Stomach (tissue), 19 donors: ENCODE results near the gene OR4K2. TPM values are rescaled to one million over a fixed set of nuclear protein-coding genes. Genes with fewer than 3 reads are reported as not detected.
"Not testable (repeated sequence)": the region's sequence is repeated elsewhere in the genome, so short reads cannot be mapped to it uniquely, and the experiment has no call there.

Experiments used
- DNase-seq, 2 donors: peaks; one replicate each; pipeline versions ENCODE4 v3.0.0 to v3.0.0-alpha.2; 2013 to 2019
- H3K27ac ChIP-seq, 5 donors: fragments of 200-600 bp in 4 of 5; sonication (generic) in 4 of 5; one replicate each; pipeline ENCODE4 v1.5.1; 2013 to 2019; ENCODE audit warnings: mild to moderate bottlenecking in 1 of 5, moderate library complexity in 1 of 5
- H3K27me3 ChIP-seq, 3 donors: fragments of 200-600 bp; sonication (generic); one replicate each; pipeline ENCODE4 v1.5.1; 2017 to 2019; ENCODE audit warnings: mixed run types in 1 of 3
- H3K36me3 ChIP-seq, 4 donors: fragments of 200-600 bp; sonication (generic); 1 replicate in 3 of 4; 2 replicates in 1 of 4; pipeline ENCODE4 v1.5.1; 2016 to 2019
- H3K4me1 ChIP-seq, 4 donors: fragments of 200-600 bp; sonication (generic); one replicate each; pipeline ENCODE4 v1.5.1; 2016 to 2019
- H3K4me3 ChIP-seq, 4 donors: fragments of 200-600 bp; sonication (generic) in 3 of 4; one replicate each; pipeline ENCODE4 v1.5.1; 2016 to 2019; ENCODE audit warnings: mild to moderate bottlenecking in 1 of 4
- H3K9me3 ChIP-seq, 4 donors: fragments of 200-600 bp; sonication (generic); one replicate each; pipeline ENCODE4 v1.5.1; 2016 to 2019
- CTCF ChIP-seq, 7 experiments: fragments of 450-650 bp in 4 of 7; fragments of 200-600 bp in 3 of 7; sonication (generic) in 3 of 7; IDR thresholded peaks; one replicate each; pipeline ENCODE4 v1.5.1; 2016 to 2019; ENCODE audit warnings: antibody characterized with exemption in 7 of 7, control low read depth in 2 of 7, mild to moderate bottlenecking in 1 of 7
- EP300 ChIP-seq: sonication (generic); formaldehyde crosslinking; IDR thresholded peaks from one replicate; pipeline ENCODE4 v1.6.1; 2017; ENCODE audit warnings: antibody characterized with exemption
- POLR2A ChIP-seq, 4 donors: fragments of 450-650 bp; IDR thresholded peaks; one replicate each; pipeline ENCODE4 v1.6.1; 2016; ENCODE audit warnings: antibody characterized with exemption in 4 of 4, control low read depth in 2 of 4, mild to moderate bottlenecking in 1 of 4, moderate library complexity in 1 of 4
- POLR2AphosphoS5 ChIP-seq, 3 donors: sonication (generic); formaldehyde crosslinking; IDR thresholded peaks; one replicate each; pipeline ENCODE4 v1.6.1; 2016; ENCODE audit warnings: antibody characterized with exemption in 3 of 3
- WGBS, 5 donors: extraction: QIAGEN DNeasy Blood & Tissue Kit in 3 of 5; methylation state at CpG; one replicate each; pipeline versions ENCODE4 v1.1.5 to v1.1.7; 2013 to 2018; 5-methylcytosine and 5-hydroxymethylcytosine counted together
- intact Hi-C: fragments of 100-400 bp; cut with DNase I; formaldehyde crosslinking; loops from one replicate; pipeline ENCODE4 v1.15.1; 2023; ENCODE audit warnings: low total_unique reads
- long read RNA-seq, 10 donors: transcript quantifications; one replicate each; lab custom pipeline, GENCODE V29; 2026
- polyA plus RNA-seq, 3 donors: library from polyadenylated mRNA; stranded (reverse); fragments of 200-250 nt; gene quantifications; one replicate each; pipeline ENCODE4 v1.2.3, GENCODE V29; 2013
- total RNA-seq, 5 donors: library from RNA; depleted of rRNA; stranded (reverse); fragments of >200 nt; gene quantifications; one replicate each; pipeline versions ENCODE4 v1.1.0 to v1.2.3, GENCODE V29; 2014 to 2016
- donor health status: healthy with polysubstance abuse.
- donor health status: Bipolar disorder and iron deficiency.
- donor health status: healthy.

Gene OR4K2
- total RNA-seq (under 1 TPM in 1 of 5 donors, not detected in 4; under 0.01 TPM), polyA plus RNA-seq (not detected)
- long read RNA-seq, donor 1, partial matches to known transcripts = 0 of 1 reads
- long read RNA-seq, donor 1, other reads (novel, unspliced or antisense) = 0 of 1 reads
- long read RNA-seq, donor 2 = 0 reads
- long read RNA-seq, donor 3 = 0 reads
- long read RNA-seq, donor 4 = 0 reads
- long read RNA-seq, donor 5, partial matches to known transcripts = 0 of 2 reads
- long read RNA-seq, donor 5, other reads (novel, unspliced or antisense) = 0 of 2 reads
- long read RNA-seq, donor 6 = 0 reads
- long read RNA-seq, donor 7, partial matches to known transcripts = 0 of 1 reads
- long read RNA-seq, donor 7, other reads (novel, unspliced or antisense) = 0 of 1 reads
- long read RNA-seq, donor 8 = 0 reads
- long read RNA-seq, donor 9, partial matches to known transcripts = 0 of 4 reads
- long read RNA-seq, donor 9, other reads (novel, unspliced or antisense) = 0 of 4 reads
- long read RNA-seq, donor 10 = 0 reads

- H3K4me1 ChIP-seq = no peaks in the 10 kb centered on the region
- H3K27ac ChIP-seq = no peak within 1 kb of the TSS
- DNase-seq = no peak
- no peaks in the 10 kb centered on the region for H3K9me3 ChIP-seq
- no peak within 1 kb of the TSS for H3K4me3 ChIP-seq
- no peaks in the 10 kb centered on the region for H3K27me3 ChIP-seq
- 46 to 62% (median 51%) methylated on average over 2 of the region's 2 CpGs for WGBS, 5 donors
- intact Hi-C loops = no loop called here
- TF ChIP-seq CTCF (IDR thresholded peaks at IDR 0.05) (no peak), EP300 (no peak), POLR2AphosphoS5 (IDR thresholded peaks at IDR 0.05) (no peak), POLR2A (IDR thresholded peaks at IDR 0.05) (no peak)
- no peaks in the 10 kb centered on the region for H3K36me3 ChIP-seq
Measured at GRCh38 chr14:19874842-19875241, at the start of gene OR4K2. TSS of gene OR4K2 (plus strand) at chr14:19875142. CDS start at chr14:19876268, 1,126 bp downstream.

DNA sequence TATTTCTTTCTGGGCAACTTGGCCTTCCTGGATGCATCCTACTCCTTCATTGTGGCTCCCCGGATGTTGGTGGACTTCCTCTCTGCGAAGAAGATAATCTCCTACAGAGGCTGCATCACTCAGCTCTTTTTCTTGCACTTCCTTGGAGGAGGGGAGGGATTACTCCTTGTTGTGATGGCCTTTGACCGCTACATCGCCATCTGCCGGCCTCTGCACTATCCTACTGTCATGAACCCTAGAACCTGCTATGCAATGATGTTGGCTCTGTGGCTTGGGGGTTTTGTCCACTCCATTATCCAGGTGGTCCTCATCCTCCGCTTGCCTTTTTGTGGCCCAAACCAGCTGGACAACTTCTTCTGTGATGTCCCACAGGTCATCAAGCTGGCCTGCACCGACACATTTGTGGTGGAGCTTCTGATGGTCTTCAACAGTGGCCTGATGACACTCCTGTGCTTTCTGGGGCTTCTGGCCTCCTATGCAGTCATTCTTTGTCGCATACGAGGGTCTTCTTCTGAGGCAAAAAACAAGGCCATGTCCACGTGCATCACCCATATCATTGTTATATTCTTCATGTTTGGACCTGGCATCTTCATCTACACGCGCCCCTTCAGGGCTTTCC is 47.2 kb upstream of the OR4K2 start:
- H3K4me1 ChIP-seq, H3K9me3 ChIP-seq, DNase-seq, H3K27me3 ChIP-seq, H3K36me3 ChIP-seq, H3K4me3 ChIP-seq, H3K27ac ChIP-seq, intact Hi-C loops: not testable (repeated sequence)
- 59 to 67% (median 62%) methylated on average over 12 of the region's 12 CpGs for WGBS, 5 donors

- Histone ChIP-seq H3K27me3 (no peaks in the 10 kb centered on the region), H3K4me3 (no peak overlapping the region), H3K36me3 (no peaks in the 10 kb centered on the region), H3K27ac (no peak overlapping the region), H3K4me1 (no peaks in the 10 kb centered on the region), H3K9me3 (no peaks in the 10 kb centered on the region)
- WGBS, 5 donors = 77 to 85% (median 82%) methylated on average over 2 of the region's 2 CpGs
- no peak for DNase-seq
- intact Hi-C loops = no loop called here
- no peak for TF ChIP-seq POLR2AphosphoS5 (IDR thresholded peaks at IDR 0.05)
- no peak for TF ChIP-seq CTCF (IDR thresholded peaks at IDR 0.05)
- TF ChIP-seq EP300 = no peak
- TF ChIP-seq POLR2A (IDR thresholded peaks at IDR 0.05) = no peak
Measured at GRCh38 chr14:19828314-19828713, 46.6 kb upstream of the OR4K2 start.

DNA sequence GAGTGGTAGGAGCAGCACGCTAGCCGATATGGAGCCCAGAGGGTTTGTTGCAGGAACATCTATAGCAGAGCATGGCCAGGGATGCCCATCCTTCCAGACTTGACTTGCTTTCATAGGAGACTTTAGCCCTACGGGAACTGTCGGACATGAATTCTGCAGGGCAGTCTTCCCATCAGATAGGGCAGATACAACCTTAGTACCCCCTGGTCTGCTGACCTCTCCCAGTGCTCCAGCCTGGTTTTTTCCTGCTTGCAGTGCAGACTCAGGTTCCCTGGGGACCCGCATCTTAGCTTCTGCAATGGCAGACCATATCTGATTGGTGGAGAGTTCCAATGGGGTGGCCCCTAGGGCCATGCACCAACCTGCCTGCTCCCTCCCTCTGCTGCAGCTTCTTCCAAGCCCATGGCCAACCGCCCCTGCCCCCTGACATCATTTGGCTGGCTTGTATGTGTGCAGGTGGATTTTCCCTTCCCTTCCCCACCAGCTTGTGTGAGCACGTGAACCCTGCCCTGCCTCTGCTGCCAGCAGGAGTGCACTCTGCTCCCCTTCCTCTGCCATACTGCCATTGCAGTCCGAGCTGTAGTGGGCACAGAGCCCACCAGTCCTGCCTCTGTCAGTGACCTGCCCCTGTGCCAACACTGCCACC is 40.6 kb upstream of the OR4K2 start:
- H3K36me3 ChIP-seq, H3K27me3 ChIP-seq, DNase-seq, intact Hi-C loops, H3K27ac ChIP-seq, H3K4me1 ChIP-seq, H3K4me3 ChIP-seq: not testable (repeated sequence)
- H3K9me3 ChIP-seq = peaks cover 0 to 58% (median 8%) of the 10 kb centered on the region in 4 donors
- 60 to 84% (median 74%) methylated on average over 7 to 8 of the region's 8 CpGs for WGBS, 5 donors

GRCh38 chr14:19838433-19838832 is 36.5 kb upstream of the OR4K2 start:
- Histone ChIP-seq H3K36me3 (no peaks in the 10 kb centered on the region), H3K9me3 (peaks cover 0 to 67% (median 11%) of the 10 kb centered on the region in 4 donors), H3K27me3 (no peaks in the 10 kb centered on the region), H3K27ac (no peak overlapping the region), H3K4me1 (no peaks in the 10 kb centered on the region), H3K4me3 (no peak overlapping the region)
- intact Hi-C loops = no loop called here
- TF ChIP-seq POLR2A (IDR thresholded peaks at IDR 0.05) (no peak), EP300 (no peak), CTCF (IDR thresholded peaks at IDR 0.05) (no peak), POLR2AphosphoS5 (IDR thresholded peaks at IDR 0.05) (no peak)
- DNase-seq = no peak
